Lower lobe of right lung (tissue), 2 donors: Measurements from ENCODE around the gene SYAP1. TPM values are rescaled to one million over a fixed set of nuclear protein-coding genes. Genes with fewer than 3 reads are reported as not detected.

ENCODE experiments used
- ATAC-seq, 2 donors: fragments of 200-7000 bp; cut with Tn5 transposase; one replicate each; pipeline ENCODE4 v1.9.1; 2020 to 2022; ENCODE audit warnings: mild to moderate bottlenecking in 2 of 2, moderate library complexity in 2 of 2
- DNase-seq: peaks from one replicate; pipeline ENCODE4 v3.0.0-alpha.2; 2020
- H3K27ac ChIP-seq: fragments of 200-600 bp; one replicate; pipeline ENCODE4 v1.8.0; 2022
- H3K27me3 ChIP-seq: fragments of 200-600 bp; one replicate; pipeline ENCODE4 v1.8.0; 2022; ENCODE audit warnings: low read depth
- H3K36me3 ChIP-seq: fragments of 200-600 bp; one replicate; pipeline ENCODE4 v1.8.0; 2022; ENCODE audit warnings: mild to moderate bottlenecking
- H3K4me1 ChIP-seq: fragments of 200-600 bp; one replicate; pipeline ENCODE4 v1.8.0; 2022
- H3K4me3 ChIP-seq: fragments of 200-600 bp; one replicate; pipeline ENCODE4 v1.8.0; 2022; ENCODE audit warnings: mild to moderate bottlenecking
- H3K9me3 ChIP-seq: fragments of 200-600 bp; one replicate; pipeline ENCODE4 v1.8.0; 2022
- CTCF ChIP-seq: fragments of 200-600 bp; IDR thresholded peaks from one replicate; pipeline ENCODE4 v1.8.0; 2022; ENCODE audit warnings: antibody characterized with exemption, mild to moderate bottlenecking
- intact Hi-C: fragments of 100-400 bp; cut with DNase I; formaldehyde crosslinking; loops from one replicate; pipeline ENCODE4 v1.11.0; 2022
- total RNA-seq: library from RNA; stranded (reverse); fragmentation: NEBNext Ultra II Directional; extraction: Animal tissue kit (Norgen Biotek cat#: 25700); gene quantifications from one replicate; pipeline ENCODE4 v1.2.1, GENCODE V29; 2021
- donor health status: DM: no; HTN: yes; CAD: no; lungs with severe emphysema.

Gene SYAP1
- total RNA-seq, 1 donor from 2014 or later: 21.8 TPM

GRCh38 chrX:16695079-16695676 is 24.2 kb upstream of the SYAP1 start:
- Histone ChIP-seq H3K4me1 (no peaks in the 10 kb centered on the region), H3K27me3 (no peaks in the 10 kb centered on the region), H3K9me3 (no peaks in the 10 kb centered on the region), H3K4me3 (no peak overlapping the region), H3K27ac (no peak overlapping the region), H3K36me3 (peaks cover 38% of the 10 kb centered on the region)
- intact Hi-C loops: no loop called here
- peak; percentile 50 for DNase-seq
- TF ChIP-seq CTCF: peak; percentile 74
- ATAC-seq: peak; percentile 62 to 80

DNA sequence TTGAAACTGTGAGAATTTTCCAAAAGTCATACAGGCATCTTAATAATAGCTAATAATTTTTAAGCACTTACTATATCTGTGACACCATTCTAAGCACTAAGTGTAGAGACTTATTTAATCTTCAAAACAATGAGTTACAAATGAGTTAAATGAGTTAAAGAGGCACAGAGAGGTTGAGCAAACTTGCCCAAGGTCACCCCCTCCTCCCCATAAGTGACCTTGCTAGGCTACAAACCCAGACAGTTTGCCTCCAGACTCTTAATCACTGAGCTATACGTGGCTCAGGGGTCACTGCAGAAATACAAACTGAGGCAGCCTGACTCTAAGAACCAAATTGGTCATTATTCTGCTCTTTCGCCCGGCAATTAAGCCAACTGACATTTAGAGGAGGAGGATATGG is 22.5 kb upstream of the SYAP1 start:
- DNase-seq: no peak
- H3K4me1 ChIP-seq: no peaks in the 10 kb centered on the region
- no peaks in the 10 kb centered on the region for H3K27me3 ChIP-seq
- no peak overlapping the region for H3K4me3 ChIP-seq
- TF ChIP-seq CTCF: no peak
- peaks cover 23% of the 10 kb centered on the region for H3K36me3 ChIP-seq
- no peak overlapping the region for H3K27ac ChIP-seq
- intact Hi-C loops: no loop called here
- no peaks in the 10 kb centered on the region for H3K9me3 ChIP-seq
- ATAC-seq: no peak

GRCh38 chrX:16699389-16699788 is 20.0 kb upstream of the SYAP1 start:
- no peak for TF ChIP-seq CTCF
- no peak overlapping the region for H3K27ac ChIP-seq
- H3K4me1 ChIP-seq: no peaks in the 10 kb centered on the region
- intact Hi-C loops: no loop called here
- no peaks in the 10 kb centered on the region for H3K27me3 ChIP-seq
- H3K9me3 ChIP-seq: no peaks in the 10 kb centered on the region
- H3K4me3 ChIP-seq: no peak overlapping the region
- H3K36me3 ChIP-seq: peaks cover 14% of the 10 kb centered on the region
- no peak for DNase-seq
- ATAC-seq: no peak

DNA sequence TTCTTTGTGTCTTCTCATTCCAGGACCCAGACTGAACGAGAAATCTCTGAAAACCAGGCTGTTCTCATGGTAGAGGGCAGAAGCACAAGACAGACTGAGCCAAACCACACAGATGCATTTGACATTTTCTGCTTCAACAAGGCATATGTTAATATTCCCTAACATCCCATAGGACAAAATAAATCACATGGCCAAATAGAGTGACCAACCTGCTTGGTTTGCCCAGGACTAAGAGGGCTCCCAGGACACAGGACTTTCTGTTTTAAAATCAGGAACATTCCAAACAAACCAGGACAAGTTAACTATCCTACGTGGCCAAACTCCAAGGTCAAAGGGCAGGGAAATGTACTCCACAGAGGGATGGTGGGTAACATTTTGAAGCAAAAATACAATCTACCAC is 18.7 kb upstream of the SYAP1 start:
- ATAC-seq (no peak), DNase-seq (no peak)
- Histone ChIP-seq H3K36me3 (peaks cover 14% of the 10 kb centered on the region), H3K4me1 (no peaks in the 10 kb centered on the region), H3K27me3 (no peaks in the 10 kb centered on the region), H3K4me3 (no peak overlapping the region), H3K9me3 (no peaks in the 10 kb centered on the region), H3K27ac (no peak overlapping the region)
- no peak for TF ChIP-seq CTCF
- intact Hi-C loops: no loop called here

- ATAC-seq: no peak
- no peaks in the 10 kb centered on the region for H3K9me3 ChIP-seq
- TF ChIP-seq CTCF: no peak
- peaks cover 9% of the 10 kb centered on the region for H3K36me3 ChIP-seq
- no peaks in the 10 kb centered on the region for H3K27me3 ChIP-seq
- no peaks in the 10 kb centered on the region for H3K4me1 ChIP-seq
- DNase-seq: no peak
- intact Hi-C loops: no loop called here
- no peak overlapping the region for H3K27ac ChIP-seq
- H3K4me3 ChIP-seq: no peak overlapping the region
Measured at GRCh38 chrX:16702700-16703599, 16.5 kb upstream of the SYAP1 start.
